Stomach (tissue), 4 donors: ENCODE results near the gene MARCHF10.

Source experiments
- EP300 ChIP-seq: sonication (generic); formaldehyde crosslinking; IDR thresholded peaks from one replicate; pipeline ENCODE4 v1.6.1; 2017; ENCODE audit warnings: antibody characterized with exemption
- POLR2AphosphoS5 ChIP-seq, 3 donors: sonication (generic); formaldehyde crosslinking; IDR thresholded peaks; one replicate each; pipeline ENCODE4 v1.6.1; 2016; ENCODE audit warnings: antibody characterized with exemption in 3 of 3
- TF ChIP-seq, protein P1 (sequence below), 7 experiments: fragments of 450-650 bp in 4 of 7; fragments of 200-600 bp in 3 of 7; sonication (generic) in 3 of 7; IDR thresholded peaks; one replicate each; pipeline ENCODE4 v1.5.1; 2016 to 2019; ENCODE audit warnings: antibody characterized with exemption in 7 of 7, control low read depth in 2 of 7, mild to moderate bottlenecking in 1 of 7

DNA sequence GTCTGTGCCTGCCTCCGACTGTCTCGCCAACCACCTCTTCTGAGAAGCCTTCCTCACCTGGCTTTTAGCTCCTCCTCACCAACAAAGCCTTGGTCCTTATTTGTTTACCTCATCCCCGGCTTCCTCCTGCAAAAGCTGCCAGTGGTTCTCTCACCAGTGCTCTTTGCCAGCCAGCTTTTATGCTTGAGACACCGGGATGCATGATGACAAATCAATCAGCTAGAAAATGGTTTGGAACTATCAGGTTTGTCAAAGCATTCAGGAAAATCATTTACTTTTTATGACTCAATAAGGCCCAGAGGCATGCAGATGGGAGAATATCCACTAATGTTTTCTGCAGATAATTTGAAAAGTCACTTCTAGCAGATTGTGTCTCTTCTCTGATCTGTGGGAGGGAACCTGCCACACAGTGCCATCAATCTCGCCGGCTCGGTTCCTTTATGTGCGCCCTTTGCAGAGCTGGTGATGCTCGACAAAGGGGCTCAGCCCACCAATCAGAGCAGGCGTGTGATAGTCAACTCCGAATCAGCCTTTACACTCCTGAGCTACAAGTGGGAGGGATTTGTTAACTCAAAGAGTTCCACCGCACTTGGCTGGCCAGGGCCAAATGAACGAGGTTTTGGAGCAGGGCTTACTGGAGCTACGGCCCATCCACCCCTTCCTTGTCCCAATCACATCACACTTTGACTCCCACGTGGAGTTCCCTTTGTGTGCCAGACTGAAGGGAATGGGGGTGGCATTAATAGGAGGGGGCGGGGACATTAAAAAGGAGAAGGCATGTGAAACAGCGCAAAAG, 94.8 kb downstream of the MARCHF10 start:
- TF ChIP-seq, protein P1, sequence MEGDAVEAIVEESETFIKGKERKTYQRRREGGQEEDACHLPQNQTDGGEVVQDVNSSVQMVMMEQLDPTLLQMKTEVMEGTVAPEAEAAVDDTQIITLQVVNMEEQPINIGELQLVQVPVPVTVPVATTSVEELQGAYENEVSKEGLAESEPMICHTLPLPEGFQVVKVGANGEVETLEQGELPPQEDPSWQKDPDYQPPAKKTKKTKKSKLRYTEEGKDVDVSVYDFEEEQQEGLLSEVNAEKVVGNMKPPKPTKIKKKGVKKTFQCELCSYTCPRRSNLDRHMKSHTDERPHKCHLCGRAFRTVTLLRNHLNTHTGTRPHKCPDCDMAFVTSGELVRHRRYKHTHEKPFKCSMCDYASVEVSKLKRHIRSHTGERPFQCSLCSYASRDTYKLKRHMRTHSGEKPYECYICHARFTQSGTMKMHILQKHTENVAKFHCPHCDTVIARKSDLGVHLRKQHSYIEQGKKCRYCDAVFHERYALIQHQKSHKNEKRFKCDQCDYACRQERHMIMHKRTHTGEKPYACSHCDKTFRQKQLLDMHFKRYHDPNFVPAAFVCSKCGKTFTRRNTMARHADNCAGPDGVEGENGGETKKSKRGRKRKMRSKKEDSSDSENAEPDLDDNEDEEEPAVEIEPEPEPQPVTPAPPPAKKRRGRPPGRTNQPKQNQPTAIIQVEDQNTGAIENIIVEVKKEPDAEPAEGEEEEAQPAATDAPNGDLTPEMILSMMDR (IDR thresholded peaks at IDR 0.05): no peak
- TF ChIP-seq POLR2AphosphoS5 (IDR thresholded peaks at IDR 0.05) (no peak), EP300 (no peak)
